Central memory CD4-positive, alpha-beta T cell (primary cell): Measurements from ENCODE around the gene UBTD2.

Experiments used
- DNase-seq: peaks from one replicate; pipeline ENCODE4 v3.0.0; 2022

The UBTD2 gene

GRCh38 chr5:172188893-172189692, 94.5 kb downstream of the UBTD2 start:
- no peak for DNase-seq

GRCh38 chr5:172188033-172188892, 95.3 kb downstream of the UBTD2 start, which contains the start of gene STK10:
TSS of gene STK10 (minus strand) at chr5:172188224. CDS start at chr5:172188042, 182 bp downstream.
- DNase-seq, result peak; percentile 89

- DNase-seq, result peak; percentile 68
Observed at GRCh38 chr5:172187118-172188032, 96.2 kb downstream of the UBTD2 start.

GRCh38 chr5:172186114-172186695, 97.4 kb downstream of the UBTD2 start:
- peak; percentile 7 for DNase-seq

GRCh38 chr5:172185096-172185461, 98.5 kb downstream of the UBTD2 start:
- peak; percentile 43 for DNase-seq

GRCh38 chr5:172183881-172184280, 99.7 kb downstream of the UBTD2 start:
- no peak for DNase-seq

- DNase-seq, result no peak
Observed at GRCh38 chr5:172182291-172182690, 101.3 kb downstream of the UBTD2 start.

GRCh38 chr5:172180936-172181335, 102.6 kb downstream of the UBTD2 start:
- peak; percentile 77 for DNase-seq

- DNase-seq, result peak; percentile 68
Observed at GRCh38 chr5:172178991-172179989, 104.3 kb downstream of the UBTD2 start.

- peak; percentile 8 for DNase-seq
Observed at GRCh38 chr5:172178301-172178987, 105.1 kb downstream of the UBTD2 start.

GRCh38 chr5:172177176-172177575, 106.4 kb downstream of the UBTD2 start:
- DNase-seq, result no peak

GRCh38 chr5:172175263-172175719, 108.3 kb downstream of the UBTD2 start:
- DNase-seq, result peak; percentile 88

- DNase-seq, result peak; percentile 64
Observed at GRCh38 chr5:172173564-172174153, 109.9 kb downstream of the UBTD2 start.

GRCh38 chr5:172172912-172173563, 110.5 kb downstream of the UBTD2 start:
- DNase-seq, result no peak

- no peak for DNase-seq
Observed at GRCh38 chr5:172171118-172171517, 112.4 kb downstream of the UBTD2 start.

- DNase-seq, result no peak
Observed at GRCh38 chr5:172170251-172170701, 113.3 kb downstream of the UBTD2 start.

GRCh38 chr5:172169216-172169615, 114.3 kb downstream of the UBTD2 start:
- no peak for DNase-seq

GRCh38 chr5:172168311-172168710, 115.3 kb downstream of the UBTD2 start:
- DNase-seq, result no peak

GRCh38 chr5:172167895-172168294, 115.7 kb downstream of the UBTD2 start:
- DNase-seq, result no peak
